Erythroblast (primary cell): ENCODE measurements around the gene QDPR.
"Not testable (repeated sequence)": the region's sequence is repeated elsewhere in the genome, so short reads cannot be mapped to it uniquely, and the experiment has no call there.

Experiments used
- DNase-seq, 2 experiments: peaks; one replicate each; lab custom pipeline; 2025; lab: John Stamatoyannopoulos, UW
- GATA1 ChIP-seq: IDR thresholded peaks from 2 replicates; pipeline ENCODE4 v1.6.1; 2011; ENCODE audit warnings: low read depth, mild to moderate bottlenecking, control low read depth, low read length, moderate library complexity
- POLR2A ChIP-seq: IDR thresholded peaks from 2 replicates; pipeline ENCODE4 v1.6.1; 2011; ENCODE audit warnings: mild to moderate bottlenecking, low read length

The QDPR gene

DNA sequence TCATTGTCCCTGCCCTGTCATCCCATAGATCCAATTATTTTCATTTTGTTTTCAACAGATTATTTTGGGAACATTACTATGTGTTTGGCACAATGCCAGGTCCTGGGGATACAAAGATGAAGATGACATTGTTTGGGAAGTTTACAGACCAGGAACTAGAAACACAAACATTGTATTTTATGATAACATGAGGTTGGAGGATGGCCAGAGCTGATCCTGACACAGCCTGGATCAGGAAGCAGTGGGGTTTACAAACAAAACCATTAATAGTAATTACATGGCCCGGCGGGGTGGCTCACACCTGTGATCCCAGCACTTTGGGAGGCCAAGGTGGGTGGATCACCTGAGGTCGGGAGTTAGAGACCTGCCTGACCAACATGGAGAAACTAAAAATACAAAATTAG is 32.9 kb upstream of the QDPR start:
- DNase-seq = no peak
- no peak for TF ChIP-seq POLR2A
- TF ChIP-seq GATA1 = no peak

GRCh38 chr4:17544205-17544604 is 32.3 kb upstream of the QDPR start:
- DNase-seq = no peak
- no peak for TF ChIP-seq POLR2A
- no peak for TF ChIP-seq GATA1

- DNase-seq = not testable (repeated sequence)
These were observed 25.2 kb upstream of the QDPR start for GRCh38 chr4:17537060-17537459.

GRCh38 chr4:17535906-17536305 is 24.0 kb upstream of the QDPR start:
- TF ChIP-seq GATA1 (no peak), POLR2A (no peak)

DNA sequence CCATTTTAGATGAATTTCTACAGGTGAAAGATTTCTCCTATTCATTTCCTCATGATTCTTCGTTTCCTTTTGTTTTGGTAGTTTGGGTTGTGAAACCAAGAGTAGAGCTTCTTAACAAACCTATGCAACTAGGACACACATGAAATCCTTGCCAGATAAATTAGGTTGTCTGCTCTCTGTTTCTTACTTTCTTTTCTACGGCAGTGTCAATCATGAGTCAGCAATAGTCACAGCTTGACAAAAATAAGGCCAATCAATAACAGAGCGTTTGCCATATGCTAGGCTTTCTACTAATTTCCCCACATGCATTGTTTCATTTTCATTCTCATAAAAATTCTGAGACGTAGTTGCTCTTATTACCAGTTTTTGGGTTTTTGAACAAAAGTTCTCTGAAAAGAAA is 23.4 kb upstream of the QDPR start:
- TF ChIP-seq GATA1 (no peak), POLR2A (no peak)
- DNase-seq = no peak

More at GRCh38 chr4:17535906-17536305, 24.0 kb upstream of the QDPR start:
- DNase-seq = peak; percentile 37 to 43

DNA sequence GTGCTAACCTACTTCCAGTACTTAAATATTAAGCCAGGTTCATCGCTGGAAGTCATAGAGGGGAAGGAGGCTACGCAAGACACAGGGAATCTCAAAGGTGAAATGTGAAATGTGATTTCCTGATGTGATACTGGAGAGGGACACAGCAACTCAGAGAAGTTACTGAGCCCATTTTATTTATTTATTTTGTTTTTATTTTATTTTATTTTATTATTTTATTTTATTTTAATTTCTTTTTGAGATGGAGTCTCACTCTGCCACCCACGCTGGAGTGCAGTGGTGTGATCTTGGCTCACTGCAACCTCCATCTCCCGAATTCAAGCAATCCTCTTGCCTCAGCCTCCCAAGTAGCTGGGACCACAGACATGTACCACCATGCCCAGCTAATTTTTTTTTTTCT is 22.8 kb upstream of the QDPR start:
- TF ChIP-seq GATA1 (no peak), POLR2A (no peak)
- DNase-seq = no peak

DNA sequence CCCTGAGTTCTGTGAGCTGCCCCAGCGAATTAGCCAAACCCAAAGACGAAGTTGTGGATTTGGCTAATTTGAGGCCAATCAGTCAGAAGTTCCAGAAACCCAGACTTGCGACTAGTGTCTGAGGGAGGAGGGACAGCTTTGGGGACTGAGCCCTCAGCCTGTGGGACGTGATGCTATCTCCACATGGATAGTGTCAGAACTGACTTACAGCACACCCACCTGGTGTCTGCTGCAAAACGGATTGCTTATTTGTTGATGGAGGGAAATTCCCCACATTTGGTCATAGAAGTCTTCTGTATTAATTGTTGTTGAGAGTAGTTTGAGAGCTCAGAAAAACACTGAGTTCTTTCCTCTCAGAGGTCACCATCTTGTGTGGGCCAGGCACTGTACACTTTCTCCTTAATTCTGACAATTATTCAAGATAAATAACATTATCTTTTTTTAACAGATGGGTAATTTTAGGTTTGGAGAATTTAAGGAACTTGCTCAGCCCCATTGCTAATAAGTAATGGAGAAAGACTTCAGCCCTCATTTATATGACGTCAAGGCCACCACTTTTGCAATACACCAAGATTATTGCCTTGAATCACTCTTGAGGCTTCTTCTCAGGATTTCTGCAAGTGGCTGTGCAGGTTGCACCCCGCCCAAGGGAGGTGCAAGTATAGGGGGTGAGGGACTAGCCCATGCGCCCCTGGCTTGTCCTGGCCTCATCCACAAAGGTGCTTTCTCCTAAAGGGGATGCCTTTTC is 19.8 kb upstream of the QDPR start:
- TF ChIP-seq POLR2A (no peak), GATA1 (no peak)

DNA sequence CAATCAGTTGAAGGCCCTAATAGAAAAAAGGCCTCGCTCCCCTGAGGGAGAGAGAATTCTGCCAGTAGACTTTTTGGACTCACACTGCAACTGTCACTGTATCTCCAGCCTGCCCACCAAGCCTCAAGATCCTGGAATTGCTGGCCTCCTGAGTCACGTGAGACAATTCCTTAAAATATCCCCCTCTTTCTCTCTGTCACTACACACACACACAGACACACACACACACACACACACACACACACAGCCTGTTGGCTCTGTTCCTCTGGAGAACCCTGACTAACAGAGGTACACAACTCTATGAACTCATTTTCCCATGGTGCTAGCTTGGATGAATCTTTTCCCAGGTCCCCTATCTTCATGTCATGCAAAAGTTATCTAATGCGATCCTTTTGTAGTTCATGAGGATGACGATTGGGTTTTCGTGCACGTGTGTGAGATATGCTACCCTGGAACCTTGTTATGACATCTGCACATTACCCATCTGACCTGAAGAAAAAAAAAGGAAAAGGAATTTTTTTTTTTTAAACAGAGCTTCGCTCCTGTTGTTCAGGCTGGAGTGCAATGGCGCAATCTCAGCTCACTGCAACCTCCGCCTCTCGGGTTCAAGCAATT is 16.8 kb upstream of the QDPR start:
- TF ChIP-seq GATA1 = no peak
- no peak for TF ChIP-seq POLR2A
- no peak for DNase-seq

More for the DNA sequence above, 19.8 kb upstream of the QDPR start:
- no peak for DNase-seq

DNA sequence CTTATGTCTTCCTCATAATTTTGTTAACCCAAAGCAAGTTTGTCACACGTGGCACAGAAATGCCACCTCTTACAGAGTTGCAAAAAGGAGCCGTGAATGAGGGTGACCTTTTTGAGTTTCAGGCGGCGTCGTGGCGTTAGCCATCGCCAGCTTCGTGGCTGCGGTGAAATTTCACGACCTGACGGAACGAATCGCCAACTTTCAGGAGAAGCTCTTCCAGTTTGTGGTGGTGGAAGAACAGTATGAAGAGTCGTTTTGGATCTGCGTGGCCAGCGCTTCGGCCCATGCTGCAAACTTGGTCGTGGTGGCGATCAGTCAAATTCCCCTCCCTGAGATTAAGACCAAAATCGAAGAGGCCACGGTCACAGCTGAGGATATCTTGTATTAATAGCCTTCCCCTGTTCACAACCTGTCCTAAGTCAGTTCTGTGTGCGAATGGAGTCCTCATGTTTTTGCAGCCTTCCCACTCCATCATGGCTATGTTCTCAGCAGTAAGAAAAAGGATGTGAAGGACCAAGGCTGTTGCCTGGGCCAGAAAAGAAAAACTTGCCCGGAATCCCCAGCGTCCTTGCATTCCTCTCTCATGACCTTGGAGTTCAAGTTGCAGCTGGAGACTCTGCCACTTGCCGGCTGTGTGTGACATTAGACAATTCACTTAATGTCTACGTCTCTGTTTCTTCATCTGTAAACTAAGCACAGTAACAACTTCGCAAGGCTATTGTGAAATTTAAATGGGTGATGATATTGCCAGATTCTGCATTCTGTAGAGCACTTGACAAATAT is 15.0 kb upstream of the QDPR start:
- TF ChIP-seq GATA1 (no peak), POLR2A (no peak)
- no peak for DNase-seq

GRCh38 chr4:17523662-17524061 is 11.8 kb upstream of the QDPR start:
- TF ChIP-seq POLR2A = no peak
- TF ChIP-seq GATA1 = no peak
- DNase-seq = no peak

- TF ChIP-seq POLR2A = no peak
- TF ChIP-seq GATA1 = no peak
- peak in 1 of 2 experiments; percentile 4 for DNase-seq
These were observed 9.7 kb upstream of the QDPR start for GRCh38 chr4:17521595-17521994.

DNA sequence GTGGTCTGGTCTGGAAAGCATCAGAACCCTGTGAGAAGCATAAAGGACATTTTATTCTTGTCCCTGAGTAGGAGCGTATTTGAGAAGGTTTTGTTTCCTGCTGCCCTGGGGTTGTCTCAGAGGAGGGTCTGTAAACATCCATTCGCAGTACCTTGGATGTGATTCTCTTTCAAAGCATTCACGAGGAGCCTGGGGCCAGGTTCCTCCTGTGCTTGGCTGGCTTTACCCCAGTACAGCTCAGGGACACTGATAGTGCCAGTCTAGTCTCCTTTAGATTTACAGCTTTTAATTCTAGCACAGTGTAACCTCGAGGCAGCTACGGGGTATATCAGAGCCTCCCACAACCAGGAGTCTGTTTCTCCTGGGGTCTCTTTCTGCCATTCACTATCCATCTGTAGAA is 5.8 kb upstream of the QDPR start:
- DNase-seq = no peak
- TF ChIP-seq GATA1 = no peak
- no peak for TF ChIP-seq POLR2A

DNA sequence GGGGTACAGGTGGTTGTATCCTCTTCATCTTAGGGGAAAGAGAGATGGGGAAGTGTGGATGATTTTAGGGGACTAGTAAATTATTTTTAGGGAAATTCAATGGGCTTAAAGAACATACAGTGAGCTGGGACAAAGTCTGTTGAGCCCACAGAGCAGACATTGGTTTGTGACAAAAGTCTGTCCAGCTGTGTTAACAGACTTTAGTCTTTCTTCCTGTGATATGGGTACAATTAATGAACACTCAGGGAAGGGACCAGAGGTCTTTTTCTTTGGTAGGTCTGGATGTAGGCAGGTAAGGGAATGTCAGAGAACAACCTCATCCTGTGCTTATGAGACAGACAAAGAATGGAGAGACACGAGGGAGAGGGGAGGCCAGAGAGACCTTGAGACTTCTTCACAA is 5.1 kb upstream of the QDPR start:
- TF ChIP-seq GATA1 = no peak
- TF ChIP-seq POLR2A = no peak

GRCh38 chr4:17515445-17516407 is 3.8 kb upstream of the QDPR start:
- TF ChIP-seq POLR2A (no peak), GATA1 (no peak)
- no peak for DNase-seq

More for the DNA sequence above, 5.1 kb upstream of the QDPR start:
- DNase-seq = no peak
